Measurements from ENCODE around the gene OR6F1. TPM values are rescaled to one million over a fixed set of nuclear protein-coding genes. Genes with fewer than 3 reads are reported as not detected.

OR6F1 gene
- total RNA-seq = not detected

GRCh38 chr1:247716546-247716945, at the start of gene OR6F1:
OR6F1 (minus strand) TSS chr1:247716646; CDS start chr1:247712755, 3,891 bp downstream.

DNA sequence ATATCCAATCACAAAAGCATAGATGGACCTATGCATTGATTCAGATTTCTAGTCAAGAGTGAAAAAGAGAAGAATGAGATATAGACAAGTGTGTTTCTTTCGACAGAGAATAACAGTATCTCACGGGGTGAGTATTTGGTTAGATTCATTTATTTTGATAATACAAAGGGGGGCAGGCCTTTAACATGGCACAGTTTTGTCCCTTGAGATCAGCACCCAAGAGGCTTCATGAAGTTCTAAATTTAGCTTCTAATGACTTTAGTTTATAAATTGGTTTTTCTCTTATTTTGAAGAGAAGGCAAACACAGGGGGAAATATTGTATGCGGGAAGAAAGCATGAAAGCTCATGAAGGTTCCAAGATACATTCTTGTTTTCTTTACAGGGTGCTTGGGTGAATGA, 44.0 kb upstream of the OR6F1 start, which contains the start of gene OR1C1:
Gene OR1C1 (minus strand): TSS at position 101 of the 400 bp plus-strand sequence. CDS start 2,150 bp downstream, outside the sequence.

GRCh38 chr1:247748041-247748440, 31.6 kb upstream of the OR6F1 start, which contains the start of gene OR14A2:
OR14A2 (minus strand) TSS chr1:247748141.

GRCh38 chr1:247738315-247738714, 21.9 kb upstream of the OR6F1 start, which contains the start of gene OR14K1:
OR14K1 (plus strand) TSS chr1:247738615; CDS start chr1:247738615, 0 bp downstream.

GRCh38 chr1:247679639-247680038, 36.8 kb downstream of the OR6F1 start, which contains the start of gene OR13G1:
OR13G1 (minus strand) TSS chr1:247679739; CDS start chr1:247673041, 6,698 bp downstream.

Other genes starting within 250 kb of the OR6F1 start
- not detected for gene OR2C3, start 180.2 kb downstream of the OR6F1 start, total RNA-seq
- not detected for gene GCSAML, start 167.5 kb downstream of the OR6F1 start, total RNA-seq
- not detected for gene OR2G2, start 128.3 kb downstream of the OR6F1 start, total RNA-seq
- gene OR2G3, start 111.1 kb downstream of the OR6F1 start, total RNA-seq = not detected
- not detected for gene OR13G1, start 36.9 kb downstream of the OR6F1 start, total RNA-seq
- not detected for gene OR14K1, start 22.0 kb upstream of the OR6F1 start, total RNA-seq
- gene OR14A2, start 31.5 kb upstream of the OR6F1 start, total RNA-seq = not detected
- not detected for gene OR1C1, start 43.9 kb upstream of the OR6F1 start, total RNA-seq
- gene OR14A16, start 107.5 kb upstream of the OR6F1 start, total RNA-seq = not detected
- gene OR11L1, start 125.2 kb upstream of the OR6F1 start, total RNA-seq = not detected
- gene TRIM58, start 140.5 kb upstream of the OR6F1 start, total RNA-seq = under 1 TPM; 0.30 to 0.53 TPM
- gene OR2W3, start 178.9 kb upstream of the OR6F1 start, total RNA-seq = not detected
- not detected for gene OR2T8, start 203.6 kb upstream of the OR6F1 start, total RNA-seq
- gene OR2AJ1, start 208.2 kb upstream of the OR6F1 start, total RNA-seq = not detected
- gene OR2L8, start 232.2 kb upstream of the OR6F1 start, total RNA-seq = under 1 TPM in 1 of 2 experiments, not detected in 1; 0.30 TPM
- not detected for gene OR2AK2, start 248.6 kb upstream of the OR6F1 start, total RNA-seq